ENCODE results near the gene ERH. TPM values are rescaled to one million over a fixed set of nuclear protein-coding genes. Genes with fewer than 3 reads are reported as not detected.

The ERH gene
- total RNA-seq, 1 donor from 2014 or later = 261 TPM

DNA sequence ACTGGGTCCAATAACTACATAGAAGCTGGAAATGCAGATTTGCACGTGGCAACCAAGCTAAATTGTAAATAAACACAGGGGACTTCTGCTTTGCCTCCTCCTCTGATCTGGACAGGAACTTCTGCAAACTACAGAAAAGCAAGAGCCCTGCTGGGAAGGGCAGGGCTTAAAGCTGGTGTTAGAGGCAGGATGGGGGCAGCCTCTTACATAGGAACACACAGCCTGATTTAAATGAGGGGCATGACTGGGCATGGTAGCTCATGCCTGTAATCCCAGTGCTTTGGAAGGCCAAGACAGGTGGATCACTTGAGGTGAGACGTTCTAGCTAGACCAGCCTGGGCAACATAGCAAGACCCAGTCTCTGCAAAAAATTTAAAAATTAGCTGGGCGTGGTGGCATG, 46.7 kb downstream of the ERH start:
- Mint-ChIP-seq H3K27me3 (ENCODE audit: low read depth) (no peaks in the 10 kb centered on the region), H3K4me1 (peaks cover 12% of the 10 kb centered on the region), H3K9me3 (no peaks in the 10 kb centered on the region), H3K4me3 (no peak overlapping the region), H3K36me3 (no peaks in the 10 kb centered on the region), H3K27ac (no peak overlapping the region)
- DNase-seq (ENCODE audit: low spot score in 2 of 2, unreplicated experiment in 2 of 2) = no peak
- TF ChIP-seq, protein P1, sequence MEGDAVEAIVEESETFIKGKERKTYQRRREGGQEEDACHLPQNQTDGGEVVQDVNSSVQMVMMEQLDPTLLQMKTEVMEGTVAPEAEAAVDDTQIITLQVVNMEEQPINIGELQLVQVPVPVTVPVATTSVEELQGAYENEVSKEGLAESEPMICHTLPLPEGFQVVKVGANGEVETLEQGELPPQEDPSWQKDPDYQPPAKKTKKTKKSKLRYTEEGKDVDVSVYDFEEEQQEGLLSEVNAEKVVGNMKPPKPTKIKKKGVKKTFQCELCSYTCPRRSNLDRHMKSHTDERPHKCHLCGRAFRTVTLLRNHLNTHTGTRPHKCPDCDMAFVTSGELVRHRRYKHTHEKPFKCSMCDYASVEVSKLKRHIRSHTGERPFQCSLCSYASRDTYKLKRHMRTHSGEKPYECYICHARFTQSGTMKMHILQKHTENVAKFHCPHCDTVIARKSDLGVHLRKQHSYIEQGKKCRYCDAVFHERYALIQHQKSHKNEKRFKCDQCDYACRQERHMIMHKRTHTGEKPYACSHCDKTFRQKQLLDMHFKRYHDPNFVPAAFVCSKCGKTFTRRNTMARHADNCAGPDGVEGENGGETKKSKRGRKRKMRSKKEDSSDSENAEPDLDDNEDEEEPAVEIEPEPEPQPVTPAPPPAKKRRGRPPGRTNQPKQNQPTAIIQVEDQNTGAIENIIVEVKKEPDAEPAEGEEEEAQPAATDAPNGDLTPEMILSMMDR (IDR thresholded peaks at IDR 0.05; ENCODE audit: unreplicated experiment) = no peak

DNA sequence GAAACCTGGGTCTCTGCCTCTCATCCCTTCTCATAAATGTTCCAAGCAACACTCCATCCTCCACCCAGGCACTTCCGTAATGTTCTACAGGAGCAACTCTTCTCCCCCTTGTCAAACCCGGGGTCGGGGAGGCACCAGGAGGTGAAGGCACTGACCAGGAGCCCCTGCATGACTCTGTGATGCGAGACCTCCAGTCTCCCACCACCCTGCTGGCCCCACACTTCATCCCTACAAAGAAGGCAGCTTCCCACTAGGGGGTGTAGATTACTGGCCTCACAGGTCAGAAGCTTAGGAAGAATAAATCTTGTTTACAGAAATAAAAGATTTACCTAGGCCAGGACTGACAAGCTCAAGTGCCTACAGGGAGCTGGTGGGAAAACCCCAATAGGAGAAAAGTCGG, 47.2 kb downstream of the ERH start:
- Mint-ChIP-seq H3K9me3 (no peaks in the 10 kb centered on the region), H3K36me3 (no peaks in the 10 kb centered on the region), H3K27me3 (ENCODE audit: low read depth) (no peaks in the 10 kb centered on the region), H3K4me3 (no peak overlapping the region), H3K4me1 (peaks cover 12% of the 10 kb centered on the region), H3K27ac (no peak overlapping the region)
- DNase-seq (ENCODE audit: low spot score in 2 of 2, unreplicated experiment in 2 of 2) = no peak
- TF ChIP-seq, protein P1 (IDR thresholded peaks at IDR 0.05; ENCODE audit: unreplicated experiment) = no peak

DNA sequence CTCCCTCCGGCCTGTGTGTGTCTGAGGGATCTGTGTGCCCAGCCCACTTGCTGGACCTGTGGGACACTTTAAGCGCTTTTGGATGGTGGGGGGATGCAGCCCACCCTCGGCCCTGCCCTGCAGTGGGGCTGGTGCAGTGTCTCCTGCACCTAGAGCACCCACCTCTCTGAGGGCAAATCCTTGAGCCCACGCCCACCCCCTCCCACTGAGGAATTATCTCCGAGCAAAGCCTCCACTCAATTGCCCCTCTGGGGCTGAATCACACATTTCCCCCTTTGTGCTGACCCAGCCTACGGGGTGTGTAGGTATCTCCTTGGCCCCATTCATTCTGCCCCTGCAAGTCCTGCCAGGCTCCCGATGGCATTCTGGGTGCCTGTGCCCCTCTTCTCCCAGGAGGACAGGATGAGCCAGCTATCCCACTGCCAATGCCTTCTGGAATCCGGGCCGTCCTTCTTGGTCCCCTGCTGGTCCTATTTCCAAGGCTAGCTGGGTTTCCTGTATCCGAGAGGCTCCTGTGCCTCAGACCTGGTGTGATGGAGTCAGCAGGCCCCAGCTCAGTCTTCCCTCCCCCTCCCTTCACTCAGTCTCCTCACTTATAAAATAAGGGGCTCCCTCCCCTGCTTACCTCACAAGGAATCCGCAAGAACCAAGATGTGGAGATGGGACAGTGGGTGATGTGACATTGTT, 48.9 kb downstream of the ERH start:
- H3K27ac Mint-ChIP-seq = no peak overlapping the region
- H3K36me3 Mint-ChIP-seq = no peaks in the 10 kb centered on the region

DNA sequence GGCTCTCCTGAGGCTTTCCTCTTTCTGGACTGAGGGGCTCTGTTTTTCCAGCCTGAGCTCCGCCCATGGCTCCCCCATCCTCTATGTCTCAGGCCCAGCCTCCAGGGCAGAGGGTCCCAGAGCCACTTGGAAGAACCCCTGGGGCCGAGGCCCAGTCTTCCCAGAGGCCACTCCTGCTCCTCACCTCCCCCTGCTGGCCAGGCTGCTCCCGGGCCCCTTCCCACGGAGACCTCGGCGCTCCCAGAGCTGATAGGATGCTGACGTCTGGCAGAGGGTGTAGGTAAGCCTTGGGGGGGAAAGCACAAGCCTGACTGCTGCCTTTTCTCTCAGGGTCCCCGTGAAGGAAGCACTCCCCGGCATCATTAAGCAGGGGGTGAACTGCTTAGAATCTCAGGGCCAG, 51.4 kb downstream of the ERH start:
- H3K27ac Mint-ChIP-seq = no peak overlapping the region
- DNase-seq (ENCODE audit: low spot score in 2 of 2, unreplicated experiment in 2 of 2) = peak in 1 of 2 experiments; percentile 57
- peaks cover 4% of the 10 kb centered on the region for H3K4me1 Mint-ChIP-seq
- H3K9me3 Mint-ChIP-seq = no peaks in the 10 kb centered on the region
- TF ChIP-seq, protein P1 (IDR thresholded peaks at IDR 0.05; ENCODE audit: unreplicated experiment) = peak; percentile 17
- no peaks in the 10 kb centered on the region for H3K36me3 Mint-ChIP-seq
- no peak overlapping the region for H3K4me3 Mint-ChIP-seq
- H3K27me3 Mint-ChIP-seq (ENCODE audit: low read depth) = no peaks in the 10 kb centered on the region

More for the DNA sequence above, 48.9 kb downstream of the ERH start:
- Mint-ChIP-seq H3K27me3 (ENCODE audit: low read depth) (no peaks in the 10 kb centered on the region), H3K4me3 (no peak overlapping the region), H3K4me1 (peaks cover 5% of the 10 kb centered on the region), H3K9me3 (no peaks in the 10 kb centered on the region)
- DNase-seq (ENCODE audit: low spot score in 2 of 2, unreplicated experiment in 2 of 2) = no peak
- TF ChIP-seq, protein P1 (IDR thresholded peaks at IDR 0.05; ENCODE audit: unreplicated experiment) = no peak

DNA sequence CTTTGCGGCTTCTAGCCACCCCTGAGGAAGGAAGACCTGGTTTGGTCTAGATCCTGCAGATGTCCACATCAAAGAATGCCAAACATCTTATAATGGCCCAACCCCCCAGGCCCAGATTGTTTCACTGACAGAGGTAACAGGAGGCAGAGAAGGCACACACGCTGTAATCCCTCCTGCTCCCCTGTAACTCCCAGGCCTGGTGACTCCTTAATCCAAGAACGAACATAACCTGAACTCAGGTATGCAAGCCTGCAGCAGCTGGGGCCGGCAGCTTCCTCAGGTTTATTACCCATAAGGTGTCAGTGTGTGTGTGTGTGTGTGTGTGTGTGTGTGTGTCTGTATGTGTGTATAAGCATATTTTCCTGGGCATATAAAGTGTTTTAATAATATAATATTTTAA, 52.7 kb downstream of the ERH start:
- TF ChIP-seq, protein P1 (IDR thresholded peaks at IDR 0.05; ENCODE audit: unreplicated experiment) = no peak
- Mint-ChIP-seq H3K36me3 (no peaks in the 10 kb centered on the region), H3K9me3 (no peaks in the 10 kb centered on the region), H3K4me1 (peaks cover 4% of the 10 kb centered on the region), H3K4me3 (no peak overlapping the region), H3K27me3 (ENCODE audit: low read depth) (no peaks in the 10 kb centered on the region), H3K27ac (no peak overlapping the region)
- no peak for DNase-seq (ENCODE audit: low spot score in 2 of 2, unreplicated experiment in 2 of 2)

All from mesothelial cell of epicardium (in vitro differentiated cells).